Fibroblast of mammary gland (primary cell): Measurements from ENCODE around the gene ENPEP.

ENCODE experiments used
- DNase-seq: peaks from one replicate; pipeline ENCODE4 v3.0.0-alpha.2; 2010; ENCODE audit warnings: low read depth
- H3K4me3 ChIP-seq: 2 replicates; pipeline ENCODE4 v1.5.1; 2011; ENCODE audit warnings: low read depth, mild to moderate bottlenecking, low read length, moderate library complexity; ENCODE audit not compliant: control insufficient read depth
- TF ChIP-seq, protein P1 (sequence below): conservative IDR thresholded peaks from 2 replicates; pipeline ENCODE4 v1.5.1; 2011; ENCODE audit warnings: low read depth, low read length, inconsistent platforms; ENCODE audit not compliant: control insufficient read depth, insufficient read depth

ENPEP gene

DNA sequence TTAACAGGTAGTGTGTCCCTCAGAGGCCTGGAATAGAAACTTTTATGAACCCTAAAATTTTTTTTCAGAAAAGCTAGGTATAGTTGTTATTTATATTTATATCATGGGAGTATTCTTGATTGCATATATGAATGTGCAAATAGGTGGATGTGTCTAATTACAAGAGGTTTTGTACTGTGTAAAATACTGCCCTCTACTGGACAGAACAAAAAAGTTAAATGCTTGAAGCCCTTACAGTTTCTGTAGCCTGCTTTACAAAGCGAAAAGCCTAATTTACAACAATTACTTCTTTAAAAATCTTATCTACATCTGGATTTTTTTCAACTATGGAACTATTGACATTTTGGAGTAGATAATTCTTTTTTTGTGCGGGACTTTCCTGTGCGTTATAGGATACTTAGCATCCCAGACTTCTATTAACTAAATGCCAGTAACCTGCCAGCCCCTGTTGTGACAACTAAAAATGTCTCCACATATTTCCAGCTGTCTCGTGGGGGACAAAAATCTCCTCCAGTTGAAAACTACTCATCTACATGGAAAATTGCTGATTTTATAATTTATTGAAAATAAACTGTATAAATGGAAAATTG is 35.1 kb downstream of the ENPEP start:
- DNase-seq = peak; percentile 75
- TF ChIP-seq, protein P1, sequence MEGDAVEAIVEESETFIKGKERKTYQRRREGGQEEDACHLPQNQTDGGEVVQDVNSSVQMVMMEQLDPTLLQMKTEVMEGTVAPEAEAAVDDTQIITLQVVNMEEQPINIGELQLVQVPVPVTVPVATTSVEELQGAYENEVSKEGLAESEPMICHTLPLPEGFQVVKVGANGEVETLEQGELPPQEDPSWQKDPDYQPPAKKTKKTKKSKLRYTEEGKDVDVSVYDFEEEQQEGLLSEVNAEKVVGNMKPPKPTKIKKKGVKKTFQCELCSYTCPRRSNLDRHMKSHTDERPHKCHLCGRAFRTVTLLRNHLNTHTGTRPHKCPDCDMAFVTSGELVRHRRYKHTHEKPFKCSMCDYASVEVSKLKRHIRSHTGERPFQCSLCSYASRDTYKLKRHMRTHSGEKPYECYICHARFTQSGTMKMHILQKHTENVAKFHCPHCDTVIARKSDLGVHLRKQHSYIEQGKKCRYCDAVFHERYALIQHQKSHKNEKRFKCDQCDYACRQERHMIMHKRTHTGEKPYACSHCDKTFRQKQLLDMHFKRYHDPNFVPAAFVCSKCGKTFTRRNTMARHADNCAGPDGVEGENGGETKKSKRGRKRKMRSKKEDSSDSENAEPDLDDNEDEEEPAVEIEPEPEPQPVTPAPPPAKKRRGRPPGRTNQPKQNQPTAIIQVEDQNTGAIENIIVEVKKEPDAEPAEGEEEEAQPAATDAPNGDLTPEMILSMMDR = peak; percentile 60
- H3K4me3 ChIP-seq = no peak overlapping the region

DNA sequence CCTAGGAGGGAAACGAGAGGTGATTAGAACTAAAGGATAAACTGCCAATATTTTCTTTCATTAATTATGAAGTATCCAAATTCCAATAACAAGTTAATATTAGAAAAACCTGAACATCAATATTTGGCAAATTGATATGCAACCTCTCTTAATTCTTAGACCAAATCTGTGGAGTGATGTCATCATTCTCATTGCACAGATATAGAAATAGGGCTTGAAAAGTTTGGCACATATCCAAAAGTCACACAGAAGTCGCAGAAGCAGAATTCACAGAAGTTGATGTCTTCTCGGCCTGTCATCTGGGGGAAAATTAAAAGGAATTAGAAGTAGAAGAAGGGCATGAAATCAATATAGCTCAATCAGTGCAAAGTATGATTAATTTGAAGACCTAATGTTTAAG is 36.9 kb downstream of the ENPEP start:
- TF ChIP-seq, protein P1 = no peak
- no peak for DNase-seq
- H3K4me3 ChIP-seq = no peak overlapping the region

DNA sequence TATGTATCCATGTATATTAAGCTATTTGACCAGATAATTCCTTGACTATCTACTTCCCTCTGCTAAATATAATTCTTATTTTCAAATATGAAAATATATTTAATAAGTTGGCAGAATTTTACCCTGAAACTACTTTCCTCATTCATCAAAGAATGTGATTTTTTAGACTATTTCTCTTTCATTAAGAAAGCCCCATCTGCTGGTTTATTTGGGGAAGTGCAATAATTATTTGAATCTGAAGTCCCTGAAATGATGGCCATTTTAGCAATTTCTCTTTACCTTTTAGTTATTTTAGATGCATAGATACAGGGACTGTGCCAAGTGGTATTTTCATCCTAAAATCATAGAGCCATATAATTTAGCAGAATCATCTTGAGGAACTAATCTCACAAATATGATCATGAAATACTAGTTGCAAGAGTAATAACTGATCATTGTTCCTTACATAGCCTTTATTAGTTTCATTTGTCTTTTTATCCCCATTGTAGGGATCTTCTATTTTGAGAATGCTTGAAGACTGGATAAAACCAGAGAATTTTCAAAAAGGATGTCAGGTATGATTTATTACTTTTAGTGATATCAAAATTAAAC is 39.0 kb downstream of the ENPEP start:
- H3K4me3 ChIP-seq = no peak overlapping the region
- DNase-seq = peak; percentile 47
- TF ChIP-seq, protein P1 = peak; percentile 66

DNA sequence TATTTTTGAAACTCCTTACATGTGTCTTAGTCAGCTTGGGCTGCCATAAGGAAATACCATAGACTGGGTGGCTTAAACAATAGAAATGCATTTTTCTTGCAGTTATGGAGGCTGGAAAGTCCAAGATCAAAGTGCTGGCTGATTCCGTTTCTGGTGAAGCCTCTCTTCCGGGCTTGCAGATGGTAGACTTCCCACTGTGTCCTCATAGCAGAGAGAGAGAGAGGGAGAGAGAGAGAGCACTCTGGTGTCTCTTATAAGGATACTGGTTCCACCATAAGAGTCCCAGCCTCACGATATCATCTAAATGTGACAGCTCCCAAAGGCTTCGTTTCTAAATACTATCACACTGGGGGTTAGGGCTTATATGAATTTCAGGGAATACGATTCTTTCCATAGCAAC is 39.7 kb downstream of the ENPEP start:
- TF ChIP-seq, protein P1 = no peak
- H3K4me3 ChIP-seq = no peak overlapping the region
- DNase-seq = no peak

DNA sequence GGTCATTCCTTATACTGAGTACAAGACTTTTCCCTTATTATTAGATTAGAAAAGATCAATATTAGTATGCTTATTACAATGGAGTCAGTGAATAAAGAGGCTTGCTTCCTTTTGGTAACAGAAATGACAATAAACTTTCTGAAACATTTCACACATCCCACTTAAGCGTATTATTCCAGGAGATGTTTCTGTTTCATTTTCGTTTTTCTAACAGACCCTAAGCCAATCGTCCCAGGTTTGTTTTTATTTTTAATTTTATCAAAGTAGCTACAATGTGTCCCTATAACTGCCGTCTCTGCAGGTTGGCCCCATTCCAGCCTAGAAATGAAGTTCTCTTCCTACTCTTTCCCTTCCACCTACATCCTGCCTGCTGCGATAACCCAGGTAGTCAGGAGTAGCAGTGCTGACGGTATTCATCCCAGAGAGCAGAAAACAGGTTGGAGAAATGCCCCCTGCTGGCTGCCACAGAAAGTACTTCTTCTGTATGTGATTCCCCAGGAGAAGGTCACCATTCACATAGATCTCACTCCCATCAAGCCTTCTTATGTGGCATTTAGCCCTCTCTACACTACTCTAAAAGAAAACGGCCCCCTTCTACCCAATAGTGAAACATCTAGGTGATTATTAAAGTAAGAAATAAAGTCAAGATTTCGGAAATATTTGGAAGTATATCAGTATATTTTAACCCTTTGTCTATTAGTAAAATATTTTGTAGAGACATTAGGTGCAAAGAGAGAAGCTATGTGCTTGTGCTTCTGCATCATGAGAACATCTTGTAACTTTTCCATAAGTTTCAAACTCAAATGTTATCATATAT is 40.4 kb downstream of the ENPEP start:
- TF ChIP-seq, protein P1 = peak; percentile 89
- DNase-seq = peak; percentile 64
- peak overlapping the region; percentile 44 for H3K4me3 ChIP-seq

DNA sequence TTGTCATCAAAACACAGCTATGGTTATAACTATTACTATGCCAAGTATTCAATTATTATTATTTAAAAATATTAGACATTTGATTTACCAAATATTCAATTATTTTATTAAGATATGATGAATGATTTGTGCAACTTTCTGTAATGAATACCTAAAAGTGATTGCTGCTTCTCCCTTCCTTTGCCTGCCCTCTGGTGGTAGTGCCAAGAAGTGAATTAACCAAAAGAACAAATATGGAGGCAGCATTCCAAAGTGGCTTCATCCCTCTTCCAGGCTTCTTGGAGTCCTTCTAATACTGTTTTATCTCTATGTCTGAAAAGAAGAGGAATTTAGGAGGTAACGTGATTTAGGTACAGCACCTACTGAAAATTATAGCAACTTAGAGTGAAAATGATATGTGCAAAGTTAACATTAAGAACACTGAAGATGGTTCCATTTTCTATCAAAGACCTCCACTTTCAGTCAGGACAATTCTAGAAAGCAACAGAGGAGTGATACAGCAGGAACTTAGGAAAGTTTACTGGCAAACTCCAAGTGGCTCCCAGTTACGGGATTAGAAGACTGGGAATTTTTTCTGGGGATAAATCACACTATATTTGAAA is 43.0 kb downstream of the ENPEP start:
- TF ChIP-seq, protein P1 = peak; percentile 80
- peak; percentile 38 for DNase-seq
- no peak overlapping the region for H3K4me3 ChIP-seq
